Neural cell (in vitro differentiated cells): ENCODE results near the gene KCTD19. TPM values are rescaled to one million over a fixed set of nuclear protein-coding genes. Genes with fewer than 3 reads are reported as not detected.

Experiments used
- H2AFZ ChIP-seq: fragments of 200-600, 300-800 bp; sonication (generic), shearing (Covaris generic); 2 replicates; pipeline ENCODE4 v1.6.0; 2014; ENCODE audit warnings: low read depth, mild to moderate bottlenecking, antibody characterized with exemption, low read length, moderate library complexity
- H3F3A ChIP-seq: fragments of 200-600 bp; shearing (Covaris generic); 2 replicates; pipeline ENCODE4 v1.6.1; 2016; ENCODE audit warnings: mild to moderate bottlenecking, moderate library complexity, mixed read lengths, antibody characterized with exemption, low read length; ENCODE audit not compliant: insufficient read depth, poor library complexity, severe bottlenecking
- H3K27ac ChIP-seq: fragments of 200-600, 300-800 bp; sonication (generic), shearing (Covaris generic); 2 replicates; pipeline ENCODE4 v1.5.1; 2014; ENCODE audit warnings: mild to moderate bottlenecking, low read length, moderate library complexity
- H3K27me3 ChIP-seq: fragments of 300-800, 200-600 bp; sonication (generic), shearing (Covaris generic); 2 replicates; pipeline ENCODE4 v1.6.0; 2014; ENCODE audit warnings: mild to moderate bottlenecking, low read depth, low read length, moderate library complexity; ENCODE audit not compliant: insufficient read depth
- H3K36me3 ChIP-seq: fragments of 300-800, 200-600 bp; sonication (generic), shearing (Covaris generic); 2 replicates; pipeline ENCODE4 v1.5.1; 2014; ENCODE audit warnings: mild to moderate bottlenecking, antibody characterized with exemption, low read length, moderate library complexity; ENCODE audit not compliant: insufficient read depth
- H3K4me2 ChIP-seq: fragments of 300-800, 200-600 bp; sonication (generic), shearing (Covaris generic); 2 replicates; pipeline ENCODE4 v1.6.0; 2014; ENCODE audit warnings: mild to moderate bottlenecking, low read length
- H3K4me3 ChIP-seq: fragments of 300-800, 200-600 bp; sonication (generic), shearing (Covaris generic); 2 replicates; pipeline ENCODE4 v1.5.1; 2014; ENCODE audit warnings: mild to moderate bottlenecking, low read length, moderate library complexity
- H3K79me2 ChIP-seq: fragments of 200-600 bp; shearing (Covaris generic); replicated peaks from 2 replicates; pipeline ENCODE4 v1.6.0; 2014; ENCODE audit warnings: mild to moderate bottlenecking, low read length, moderate library complexity; ENCODE audit not compliant: insufficient read depth
- H3K9ac ChIP-seq: fragments of 300-800, 200-600 bp; sonication (generic), shearing (Covaris generic); 2 replicates; pipeline ENCODE4 v1.6.1; 2016; ENCODE audit warnings: mild to moderate bottlenecking, low read length, mixed read lengths
- H3K9me2 ChIP-seq: fragments of 200-600 bp; shearing (Covaris generic); 2 replicates; pipeline ENCODE4 v1.6.1; 2016; ENCODE audit warnings: mild to moderate bottlenecking, low read length, mixed read lengths; ENCODE audit not compliant: insufficient read depth
- H3K9me3 ChIP-seq: fragments of 200-600, 300-800 bp; sonication (generic), shearing (Covaris generic); 2 replicates; pipeline ENCODE4 v1.6.1; 2016; ENCODE audit warnings: mild to moderate bottlenecking, mixed run types, low read length, moderate library complexity, mixed read lengths
- H4K20me1 ChIP-seq: fragments of 200-600 bp; shearing (Covaris generic); 2 replicates; pipeline ENCODE4 v1.6.1; 2016; ENCODE audit warnings: mild to moderate bottlenecking, mixed run types; ENCODE audit not compliant: insufficient read depth
- EP300 ChIP-seq: fragments of 450-650 bp; conservative IDR thresholded peaks from 2 replicates; pipeline ENCODE4 v1.6.1; 2014; ENCODE audit warnings: antibody characterized with exemption, mild to moderate bottlenecking, moderate library complexity; ENCODE audit not compliant: poor library complexity, severe bottlenecking
- EZH2 ChIP-seq: fragments of 200-600, 300-800 bp; shearing (Covaris generic), sonication (generic); IDR thresholded peaks from 2 replicates; pipeline ENCODE4 v1.6.1; 2014; ENCODE audit warnings: antibody characterized with exemption, low read length, borderline replicate concordance, mild to moderate bottlenecking; ENCODE audit not compliant: insufficient read depth, poor library complexity, severe bottlenecking
- MXI1 ChIP-seq: fragments of 450-650 bp; conservative IDR thresholded peaks from 2 replicates; pipeline ENCODE4 v1.6.1; 2014; ENCODE audit warnings: antibody characterized with exemption, mild to moderate bottlenecking; ENCODE audit not compliant: poor library complexity, severe bottlenecking
- POLR2AphosphoS5 ChIP-seq: IDR thresholded peaks from 2 replicates; pipeline ENCODE4 v1.6.1; 2012
- RAD21 ChIP-seq: fragments of 450-650 bp; conservative IDR thresholded peaks from 2 replicates; pipeline ENCODE4 v1.6.1; 2014; ENCODE audit warnings: antibody characterized with exemption, mild to moderate bottlenecking, moderate library complexity
- SMC3 ChIP-seq: fragments of 450-650 bp; conservative IDR thresholded peaks from 2 replicates; pipeline ENCODE4 v1.6.1; 2014; ENCODE audit warnings: antibody characterized with exemption, mild to moderate bottlenecking, moderate library complexity; ENCODE audit not compliant: poor library complexity
- TAF1 ChIP-seq: IDR thresholded peaks from 2 replicates; pipeline ENCODE4 v1.6.1; 2012; ENCODE audit warnings: low read depth
- polyA plus RNA-seq: library from polyadenylated mRNA; depleted of rRNA; stranded (reverse); fragments of >200 nt; gene quantifications from 2 replicates; pipeline ENCODE4 v1.2.3, GENCODE V29; 2014
- TF ChIP-seq, protein P1 (sequence below): IDR thresholded peaks from 2 replicates; pipeline ENCODE4 v1.6.1; 2012; ENCODE audit warnings: borderline replicate concordance
- TF ChIP-seq, protein P2 (sequence below): fragments of 450-650 bp; IDR thresholded peaks from 2 replicates; pipeline ENCODE4 v1.5.1; 2014; ENCODE audit warnings: antibody characterized with exemption, mild to moderate bottlenecking, moderate library complexity; ENCODE audit not compliant: poor library complexity, severe bottlenecking

KCTD19 gene
- polyA plus RNA-seq, 1 donor from 2014 or later = 0.45 TPM

DNA sequence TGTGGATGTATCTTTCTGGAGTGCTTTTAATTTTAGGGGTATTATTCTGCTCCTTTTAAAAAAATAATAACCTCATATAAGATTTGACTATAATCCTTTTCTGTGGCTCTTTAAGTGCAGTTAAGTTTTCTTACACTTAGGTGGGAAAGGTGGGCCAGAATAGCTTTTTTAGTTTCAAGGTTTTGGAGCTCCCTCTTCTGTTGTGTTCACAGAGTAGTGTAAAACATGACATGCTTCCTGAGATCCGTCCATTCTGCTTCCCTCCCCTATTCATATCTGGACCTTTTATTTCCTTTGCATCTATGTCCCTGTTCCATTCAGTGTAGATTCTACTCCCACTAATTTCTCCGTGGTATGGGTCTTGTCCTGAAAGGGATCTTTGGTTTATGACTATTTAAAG is 12.9 kb upstream of the KCTD19 start:
- Histone ChIP-seq H3K79me2 (no peaks in the 10 kb centered on the region), H3K9me2 (no peaks in the 10 kb centered on the region), H4K20me1 (no peaks in the 10 kb centered on the region), H3K4me2 (no peak overlapping the region), H3K36me3 (no peaks in the 10 kb centered on the region), H3K9me3 (no peaks in the 10 kb centered on the region), H3F3A (no peaks in the 10 kb centered on the region), H3K9ac (no peak overlapping the region), H3K27me3 (no peaks in the 10 kb centered on the region), H2AFZ (no peak overlapping the region), H3K27ac (no peak overlapping the region), H3K4me3 (no peak overlapping the region)
- TF ChIP-seq EZH2 = no peak
- no peak for TF ChIP-seq SMC3
- no peak for TF ChIP-seq TAF1
- TF ChIP-seq, protein P1, sequence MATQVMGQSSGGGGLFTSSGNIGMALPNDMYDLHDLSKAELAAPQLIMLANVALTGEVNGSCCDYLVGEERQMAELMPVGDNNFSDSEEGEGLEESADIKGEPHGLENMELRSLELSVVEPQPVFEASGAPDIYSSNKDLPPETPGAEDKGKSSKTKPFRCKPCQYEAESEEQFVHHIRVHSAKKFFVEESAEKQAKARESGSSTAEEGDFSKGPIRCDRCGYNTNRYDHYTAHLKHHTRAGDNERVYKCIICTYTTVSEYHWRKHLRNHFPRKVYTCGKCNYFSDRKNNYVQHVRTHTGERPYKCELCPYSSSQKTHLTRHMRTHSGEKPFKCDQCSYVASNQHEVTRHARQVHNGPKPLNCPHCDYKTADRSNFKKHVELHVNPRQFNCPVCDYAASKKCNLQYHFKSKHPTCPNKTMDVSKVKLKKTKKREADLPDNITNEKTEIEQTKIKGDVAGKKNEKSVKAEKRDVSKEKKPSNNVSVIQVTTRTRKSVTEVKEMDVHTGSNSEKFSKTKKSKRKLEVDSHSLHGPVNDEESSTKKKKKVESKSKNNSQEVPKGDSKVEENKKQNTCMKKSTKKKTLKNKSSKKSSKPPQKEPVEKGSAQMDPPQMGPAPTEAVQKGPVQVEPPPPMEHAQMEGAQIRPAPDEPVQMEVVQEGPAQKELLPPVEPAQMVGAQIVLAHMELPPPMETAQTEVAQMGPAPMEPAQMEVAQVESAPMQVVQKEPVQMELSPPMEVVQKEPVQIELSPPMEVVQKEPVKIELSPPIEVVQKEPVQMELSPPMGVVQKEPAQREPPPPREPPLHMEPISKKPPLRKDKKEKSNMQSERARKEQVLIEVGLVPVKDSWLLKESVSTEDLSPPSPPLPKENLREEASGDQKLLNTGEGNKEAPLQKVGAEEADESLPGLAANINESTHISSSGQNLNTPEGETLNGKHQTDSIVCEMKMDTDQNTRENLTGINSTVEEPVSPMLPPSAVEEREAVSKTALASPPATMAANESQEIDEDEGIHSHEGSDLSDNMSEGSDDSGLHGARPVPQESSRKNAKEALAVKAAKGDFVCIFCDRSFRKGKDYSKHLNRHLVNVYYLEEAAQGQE = no peak
- TF ChIP-seq EP300 = no peak
- no peak for TF ChIP-seq MXI1
- no peak for TF ChIP-seq POLR2AphosphoS5
- TF ChIP-seq, protein P2, sequence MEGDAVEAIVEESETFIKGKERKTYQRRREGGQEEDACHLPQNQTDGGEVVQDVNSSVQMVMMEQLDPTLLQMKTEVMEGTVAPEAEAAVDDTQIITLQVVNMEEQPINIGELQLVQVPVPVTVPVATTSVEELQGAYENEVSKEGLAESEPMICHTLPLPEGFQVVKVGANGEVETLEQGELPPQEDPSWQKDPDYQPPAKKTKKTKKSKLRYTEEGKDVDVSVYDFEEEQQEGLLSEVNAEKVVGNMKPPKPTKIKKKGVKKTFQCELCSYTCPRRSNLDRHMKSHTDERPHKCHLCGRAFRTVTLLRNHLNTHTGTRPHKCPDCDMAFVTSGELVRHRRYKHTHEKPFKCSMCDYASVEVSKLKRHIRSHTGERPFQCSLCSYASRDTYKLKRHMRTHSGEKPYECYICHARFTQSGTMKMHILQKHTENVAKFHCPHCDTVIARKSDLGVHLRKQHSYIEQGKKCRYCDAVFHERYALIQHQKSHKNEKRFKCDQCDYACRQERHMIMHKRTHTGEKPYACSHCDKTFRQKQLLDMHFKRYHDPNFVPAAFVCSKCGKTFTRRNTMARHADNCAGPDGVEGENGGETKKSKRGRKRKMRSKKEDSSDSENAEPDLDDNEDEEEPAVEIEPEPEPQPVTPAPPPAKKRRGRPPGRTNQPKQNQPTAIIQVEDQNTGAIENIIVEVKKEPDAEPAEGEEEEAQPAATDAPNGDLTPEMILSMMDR = no peak
- no peak for TF ChIP-seq RAD21

DNA sequence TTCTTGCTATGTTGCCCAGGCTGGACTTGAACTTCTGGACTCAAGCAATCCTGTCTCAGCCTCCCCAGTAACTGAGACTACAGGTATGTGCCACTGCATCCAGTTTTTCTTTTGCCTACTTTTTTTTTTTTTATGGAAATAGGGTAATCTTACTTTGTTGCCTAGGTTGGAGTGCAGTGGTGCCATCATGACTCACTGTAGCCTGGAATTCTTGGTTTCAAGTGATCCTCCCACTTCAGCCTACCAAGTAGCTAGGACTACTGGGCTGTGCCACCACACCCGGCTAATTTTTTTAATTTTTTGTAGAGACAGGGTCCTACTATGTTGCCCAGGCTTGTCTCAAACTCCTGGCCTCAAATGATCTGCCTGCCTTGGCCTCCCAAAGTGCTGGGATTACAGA is 10.1 kb upstream of the KCTD19 start:
- no peak overlapping the region for H3K27ac ChIP-seq
- no peaks in the 10 kb centered on the region for H3K36me3 ChIP-seq
- no peak overlapping the region for H2AFZ ChIP-seq
- H3K27me3 ChIP-seq = no peaks in the 10 kb centered on the region
- TF ChIP-seq, protein P2 = no peak
- TF ChIP-seq POLR2AphosphoS5 (no peak), TAF1 (no peak), SMC3 (no peak), MXI1 (no peak), EZH2 (no peak), RAD21 (no peak), EP300 (no peak)
- TF ChIP-seq, protein P1 = no peak
- H3K9ac ChIP-seq = no peak overlapping the region
- no peak overlapping the region for H3K4me2 ChIP-seq
- no peaks in the 10 kb centered on the region for H3K9me2 ChIP-seq
- no peaks in the 10 kb centered on the region for H4K20me1 ChIP-seq
- no peak overlapping the region for H3K4me3 ChIP-seq
- H3K79me2 ChIP-seq = no peaks in the 10 kb centered on the region
- H3F3A ChIP-seq = no peaks in the 10 kb centered on the region
- H3K9me3 ChIP-seq = no peaks in the 10 kb centered on the region
